NOMO-1 (cell line): ENCODE results near the gene AJM1.

ENCODE experiments used
- DNase-seq, 2 experiments: peaks; one replicate each; lab custom pipeline; 2025; ENCODE audit not compliant: unreplicated experiment in 2 of 2; lab: John Stamatoyannopoulos, UW

The AJM1 gene

GRCh38 chr9:136853596-136854112, 11.4 kb downstream of the AJM1 start:
- DNase-seq: no peak

GRCh38 chr9:136854113-136854841, 12.0 kb downstream of the AJM1 start:
- no peak for DNase-seq

- no peak for DNase-seq
Observed at GRCh38 chr9:136854842-136855460, 12.7 kb downstream of the AJM1 start.

- no peak for DNase-seq
Observed at GRCh38 chr9:136855461-136856078, 13.3 kb downstream of the AJM1 start.

DNA sequence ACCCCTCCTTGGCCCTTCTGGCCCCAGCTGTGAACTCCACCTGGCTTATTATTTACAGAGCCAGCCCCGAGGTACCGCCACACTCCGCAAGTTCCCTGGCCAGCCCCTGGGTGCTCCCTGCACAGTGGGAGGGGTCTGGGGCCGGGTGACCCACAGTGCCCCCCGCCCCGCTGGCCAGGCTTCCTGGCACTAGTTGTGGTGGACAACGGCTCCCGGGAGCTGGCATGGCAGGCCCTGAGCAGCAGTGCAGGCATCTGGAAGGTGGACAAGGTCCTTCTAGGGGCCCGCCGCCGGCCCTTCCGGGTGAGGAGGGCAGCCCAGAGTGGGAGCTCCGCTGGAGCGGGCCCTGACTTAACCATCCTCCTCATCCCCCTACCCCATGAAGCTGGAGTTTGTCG, 13.8 kb downstream of the AJM1 start:
- DNase-seq: no peak

GRCh38 chr9:136856541-136857141, 14.4 kb downstream of the AJM1 start:
- no peak for DNase-seq

- no peak for DNase-seq
Observed at GRCh38 chr9:136857166-136857565, 14.9 kb downstream of the AJM1 start.

DNA sequence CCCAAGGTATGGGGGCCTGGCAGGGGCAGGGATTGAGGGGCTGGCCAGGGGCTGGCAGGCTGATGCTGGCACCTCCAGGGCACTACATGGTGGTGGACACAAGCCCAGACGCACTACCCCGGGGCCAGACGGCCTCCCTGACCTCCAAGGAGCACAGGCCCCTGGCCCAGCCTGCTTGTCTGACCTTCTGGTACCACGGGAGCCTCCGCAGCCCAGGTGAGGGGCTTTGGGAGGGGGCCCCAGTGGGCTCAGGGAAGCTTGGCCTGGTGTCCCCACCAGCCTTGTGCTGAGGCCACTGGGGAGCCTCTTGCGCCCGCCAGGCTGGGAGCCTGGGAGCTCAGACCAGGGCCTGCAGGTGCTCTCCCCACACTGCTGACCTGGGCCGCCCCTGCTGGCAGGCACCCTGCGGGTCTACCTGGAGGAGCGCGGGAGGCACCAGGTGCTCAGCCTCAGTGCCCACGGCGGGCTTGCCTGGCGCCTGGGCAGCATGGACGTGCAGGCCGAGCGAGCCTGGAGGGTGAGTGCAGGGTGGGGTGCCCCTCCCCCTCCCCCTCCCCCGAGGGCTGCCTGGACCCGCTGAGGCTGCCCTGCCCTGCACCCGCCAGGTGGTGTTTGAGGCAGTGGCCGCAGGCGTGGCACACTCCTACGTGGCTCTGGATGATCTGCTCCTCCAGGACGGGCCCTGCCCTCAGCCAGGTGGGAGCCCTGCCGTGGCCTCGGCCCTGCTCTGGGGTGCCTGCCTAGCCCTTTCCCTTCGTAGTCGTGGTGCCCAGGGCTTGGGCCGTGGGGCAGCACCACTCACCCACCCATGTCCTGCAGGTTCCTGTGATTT, 15.5 kb downstream of the AJM1 start:
- DNase-seq: no peak

DNA sequence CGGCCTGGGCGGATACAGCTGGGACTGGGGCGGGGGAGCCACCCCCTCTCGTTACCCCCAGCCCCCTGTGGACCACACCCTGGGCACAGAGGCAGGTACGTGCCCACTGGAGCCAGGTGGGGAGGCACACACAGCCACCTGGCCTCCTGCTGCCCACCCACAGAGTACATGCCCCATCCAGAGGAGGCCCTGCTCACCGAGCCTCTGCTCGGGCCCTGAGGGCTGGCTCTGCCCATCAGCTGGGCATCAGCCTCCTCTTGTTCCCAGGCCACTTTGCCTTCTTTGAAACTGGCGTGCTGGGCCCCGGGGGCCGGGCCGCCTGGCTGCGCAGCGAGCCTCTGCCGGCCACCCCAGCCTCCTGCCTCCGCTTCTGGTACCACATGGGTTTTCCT, 16.2 kb downstream of the AJM1 start:
- no peak for DNase-seq

- no peak for DNase-seq
Observed at GRCh38 chr9:136858844-136859757, 16.8 kb downstream of the AJM1 start.

DNA sequence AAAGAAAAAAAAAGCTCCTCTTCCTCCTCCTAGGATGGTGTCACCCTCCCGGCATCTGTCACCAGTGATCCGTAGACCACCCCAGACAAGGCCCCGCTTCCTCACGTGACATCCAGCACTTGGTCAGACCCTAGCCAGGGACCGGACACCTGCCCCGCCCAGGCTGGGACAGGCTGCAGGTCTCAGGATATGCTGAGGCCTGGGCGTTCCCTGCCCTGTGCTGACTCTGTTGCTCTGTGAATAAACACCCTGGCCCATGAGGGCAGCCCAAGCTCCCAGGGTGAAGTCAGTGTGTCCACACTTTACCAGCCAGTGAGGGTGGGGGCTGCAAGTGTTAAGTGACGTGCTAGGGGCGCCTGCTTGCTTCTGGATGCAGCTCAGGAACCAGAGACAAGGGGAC, 18.3 kb downstream of the AJM1 start:
- DNase-seq: no peak

- DNase-seq: no peak
Observed at GRCh38 chr9:136860933-136861873, 18.9 kb downstream of the AJM1 start.

DNA sequence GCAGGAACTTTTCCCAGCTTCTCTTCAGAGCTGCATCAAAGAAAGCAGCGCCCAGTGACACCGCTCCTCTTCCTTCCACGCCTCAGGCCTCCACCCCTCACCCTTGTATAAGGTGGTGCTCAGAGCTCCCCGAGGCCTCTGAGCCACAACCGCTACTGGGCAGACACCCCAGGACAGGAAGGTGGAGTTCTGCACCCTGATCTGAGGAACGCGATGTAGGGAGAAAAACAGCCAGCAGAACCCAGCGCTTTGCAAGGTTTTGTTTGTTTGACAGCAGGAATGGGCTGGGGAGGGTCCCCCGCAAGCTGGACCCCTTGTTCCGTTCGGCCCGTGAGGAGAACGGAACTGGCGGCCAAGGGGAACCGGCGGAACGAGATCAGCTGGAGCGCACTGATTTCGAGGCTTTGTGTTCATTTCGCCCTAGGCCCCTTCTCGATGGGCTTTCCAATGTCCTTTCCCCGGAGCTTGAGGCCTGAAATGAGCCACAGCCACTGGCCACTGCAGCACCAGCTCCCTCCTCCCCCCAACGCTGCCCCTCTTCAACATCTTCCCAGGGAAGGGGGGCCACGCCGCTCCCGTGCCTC, 19.7 kb downstream of the AJM1 start:
- DNase-seq: no peak

DNA sequence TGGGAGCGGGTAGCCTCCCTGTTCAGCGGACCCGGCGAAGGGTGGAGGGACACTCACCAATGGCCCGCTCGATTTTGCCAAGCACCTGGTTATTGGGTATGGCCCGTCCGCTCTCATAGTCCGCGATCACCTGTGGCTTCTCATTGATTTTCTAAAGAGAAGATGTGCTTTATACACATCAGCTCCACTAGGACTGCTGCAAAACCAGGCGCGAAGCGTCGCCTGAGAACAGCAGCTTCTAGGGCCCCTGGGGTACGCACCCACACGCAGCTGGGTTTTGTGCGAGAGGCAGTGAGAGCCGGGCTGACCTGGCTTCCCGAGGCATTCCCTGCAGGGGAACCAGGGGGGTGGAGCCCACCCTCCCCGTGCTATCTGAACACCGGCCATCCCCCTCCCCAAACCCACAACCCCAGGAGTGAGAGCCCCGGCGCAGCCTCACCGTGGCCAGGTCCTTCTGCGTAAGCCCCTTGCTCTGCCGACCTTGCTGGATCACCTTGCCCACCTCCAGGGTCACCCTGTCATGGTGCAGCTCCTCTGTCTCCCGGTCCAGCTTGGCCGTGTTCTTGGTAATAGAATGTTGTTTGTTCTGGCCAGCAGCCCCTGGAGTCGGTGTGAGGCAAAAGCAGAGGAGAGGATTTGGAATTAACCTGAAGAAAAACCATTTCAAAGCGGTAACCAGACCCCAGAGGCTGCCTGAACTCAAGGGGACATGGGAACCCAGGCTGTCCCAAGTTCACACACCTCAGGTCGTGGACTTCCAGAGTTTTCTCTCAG, 20.8 kb downstream of the AJM1 start:
- no peak for DNase-seq

GRCh38 chr9:136863623-136864273, 21.5 kb downstream of the AJM1 start:
- DNase-seq: no peak

- DNase-seq: no peak
Observed at GRCh38 chr9:136865041-136865767, 22.9 kb downstream of the AJM1 start.
